Ishikawa (cell line): ENCODE measurements around the gene CHRNA4.
A peak's percentile ranks its signal among the peaks of the same experiment; 100 is the strongest.

Source experiments
- CEBPB ChIP-seq: IDR thresholded peaks from 2 replicates; pipeline ENCODE4 v1.6.1; 2012
- CREB1 ChIP-seq: IDR thresholded peaks from 2 replicates; pipeline ENCODE4 v1.6.1; 2012; ENCODE audit warnings: low read depth
- EGR1 ChIP-seq: IDR thresholded peaks from 2 replicates; pipeline ENCODE4 v1.6.1; 2012
- EP300 ChIP-seq: IDR thresholded peaks from 2 replicates; pipeline ENCODE4 v1.6.1; 2012; ENCODE audit warnings: borderline replicate concordance
- FOXM1 ChIP-seq: IDR thresholded peaks from 2 replicates; pipeline ENCODE4 v1.6.1; 2012; ENCODE audit warnings: low read depth, borderline replicate concordance
- NFIC ChIP-seq: IDR thresholded peaks from 2 replicates; pipeline ENCODE4 v1.6.1; 2012
- RAD21 ChIP-seq: IDR thresholded peaks from 2 replicates; pipeline ENCODE4 v1.6.1; 2012; ENCODE audit warnings: low read depth
- TAF1 ChIP-seq: IDR thresholded peaks from 2 replicates; pipeline ENCODE4 v1.6.1; 2012; ENCODE audit warnings: low read depth, mild to moderate bottlenecking
- TCF12 ChIP-seq: IDR thresholded peaks from 2 replicates; pipeline ENCODE4 v1.6.1; 2012; ENCODE audit warnings: low read depth
- TEAD4 ChIP-seq: IDR thresholded peaks from 2 replicates; pipeline ENCODE4 v1.6.1; 2012
- YY1 ChIP-seq: IDR thresholded peaks from 2 replicates; pipeline ENCODE4 v1.6.1; 2012; ENCODE audit warnings: low read depth
- ZBTB7A ChIP-seq: IDR thresholded peaks from 2 replicates; pipeline ENCODE4 v1.6.1; 2012; ENCODE audit warnings: low read depth
- TF ChIP-seq, protein P1 (sequence below): IDR thresholded peaks from 2 replicates; pipeline ENCODE4 v1.6.1; 2012; ENCODE audit warnings: low read depth, mild to moderate bottlenecking
- TF ChIP-seq, protein P2 (sequence below): IDR thresholded peaks from 2 replicates; pipeline ENCODE4 v1.6.1; 2012
- TF ChIP-seq, protein P3 (sequence below): IDR thresholded peaks from 2 replicates; pipeline ENCODE4 v1.6.1; 2012

The CHRNA4 gene

DNA sequence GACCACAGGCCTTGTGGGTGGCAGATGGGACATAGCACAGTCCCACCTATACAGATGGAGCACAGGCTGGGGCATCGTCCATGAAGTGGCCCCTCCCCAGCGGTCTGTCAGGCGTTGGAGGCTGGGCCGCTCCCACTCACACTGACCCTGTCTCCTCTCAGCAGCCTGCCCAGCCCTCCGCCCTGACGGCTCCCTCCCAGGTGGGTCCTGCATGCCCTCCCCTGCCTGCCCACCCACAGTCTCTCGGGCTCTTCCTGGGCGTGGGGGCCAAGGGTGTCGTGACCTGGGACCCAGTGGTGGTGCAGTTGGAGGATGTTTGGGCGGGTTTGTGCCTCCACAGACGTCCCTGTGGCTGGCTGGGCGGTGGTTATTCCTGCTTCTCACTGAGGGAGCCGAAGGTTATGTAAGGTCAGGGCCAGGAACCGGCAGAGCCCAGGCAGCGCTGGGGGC lies 45.9 kb downstream of the CHRNA4 start:
- TF ChIP-seq TAF1 (no peak), ZBTB7A (no peak), NFIC (no peak), YY1 (no peak), EP300 (no peak), FOXM1 (no peak), EGR1 (no peak), TCF12 (no peak), TEAD4 (no peak), CREB1 (no peak), RAD21 (no peak), CEBPB (no peak)
- TF ChIP-seq, protein P1, sequence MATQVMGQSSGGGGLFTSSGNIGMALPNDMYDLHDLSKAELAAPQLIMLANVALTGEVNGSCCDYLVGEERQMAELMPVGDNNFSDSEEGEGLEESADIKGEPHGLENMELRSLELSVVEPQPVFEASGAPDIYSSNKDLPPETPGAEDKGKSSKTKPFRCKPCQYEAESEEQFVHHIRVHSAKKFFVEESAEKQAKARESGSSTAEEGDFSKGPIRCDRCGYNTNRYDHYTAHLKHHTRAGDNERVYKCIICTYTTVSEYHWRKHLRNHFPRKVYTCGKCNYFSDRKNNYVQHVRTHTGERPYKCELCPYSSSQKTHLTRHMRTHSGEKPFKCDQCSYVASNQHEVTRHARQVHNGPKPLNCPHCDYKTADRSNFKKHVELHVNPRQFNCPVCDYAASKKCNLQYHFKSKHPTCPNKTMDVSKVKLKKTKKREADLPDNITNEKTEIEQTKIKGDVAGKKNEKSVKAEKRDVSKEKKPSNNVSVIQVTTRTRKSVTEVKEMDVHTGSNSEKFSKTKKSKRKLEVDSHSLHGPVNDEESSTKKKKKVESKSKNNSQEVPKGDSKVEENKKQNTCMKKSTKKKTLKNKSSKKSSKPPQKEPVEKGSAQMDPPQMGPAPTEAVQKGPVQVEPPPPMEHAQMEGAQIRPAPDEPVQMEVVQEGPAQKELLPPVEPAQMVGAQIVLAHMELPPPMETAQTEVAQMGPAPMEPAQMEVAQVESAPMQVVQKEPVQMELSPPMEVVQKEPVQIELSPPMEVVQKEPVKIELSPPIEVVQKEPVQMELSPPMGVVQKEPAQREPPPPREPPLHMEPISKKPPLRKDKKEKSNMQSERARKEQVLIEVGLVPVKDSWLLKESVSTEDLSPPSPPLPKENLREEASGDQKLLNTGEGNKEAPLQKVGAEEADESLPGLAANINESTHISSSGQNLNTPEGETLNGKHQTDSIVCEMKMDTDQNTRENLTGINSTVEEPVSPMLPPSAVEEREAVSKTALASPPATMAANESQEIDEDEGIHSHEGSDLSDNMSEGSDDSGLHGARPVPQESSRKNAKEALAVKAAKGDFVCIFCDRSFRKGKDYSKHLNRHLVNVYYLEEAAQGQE: no peak
- TF ChIP-seq, protein P2, sequence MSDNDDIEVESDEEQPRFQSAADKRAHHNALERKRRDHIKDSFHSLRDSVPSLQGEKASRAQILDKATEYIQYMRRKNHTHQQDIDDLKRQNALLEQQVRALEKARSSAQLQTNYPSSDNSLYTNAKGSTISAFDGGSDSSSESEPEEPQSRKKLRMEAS: no peak
- TF ChIP-seq, protein P3, sequence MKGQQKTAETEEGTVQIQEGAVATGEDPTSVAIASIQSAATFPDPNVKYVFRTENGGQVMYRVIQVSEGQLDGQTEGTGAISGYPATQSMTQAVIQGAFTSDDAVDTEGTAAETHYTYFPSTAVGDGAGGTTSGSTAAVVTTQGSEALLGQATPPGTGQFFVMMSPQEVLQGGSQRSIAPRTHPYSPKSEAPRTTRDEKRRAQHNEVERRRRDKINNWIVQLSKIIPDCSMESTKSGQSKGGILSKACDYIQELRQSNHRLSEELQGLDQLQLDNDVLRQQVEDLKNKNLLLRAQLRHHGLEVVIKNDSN: no peak

DNA sequence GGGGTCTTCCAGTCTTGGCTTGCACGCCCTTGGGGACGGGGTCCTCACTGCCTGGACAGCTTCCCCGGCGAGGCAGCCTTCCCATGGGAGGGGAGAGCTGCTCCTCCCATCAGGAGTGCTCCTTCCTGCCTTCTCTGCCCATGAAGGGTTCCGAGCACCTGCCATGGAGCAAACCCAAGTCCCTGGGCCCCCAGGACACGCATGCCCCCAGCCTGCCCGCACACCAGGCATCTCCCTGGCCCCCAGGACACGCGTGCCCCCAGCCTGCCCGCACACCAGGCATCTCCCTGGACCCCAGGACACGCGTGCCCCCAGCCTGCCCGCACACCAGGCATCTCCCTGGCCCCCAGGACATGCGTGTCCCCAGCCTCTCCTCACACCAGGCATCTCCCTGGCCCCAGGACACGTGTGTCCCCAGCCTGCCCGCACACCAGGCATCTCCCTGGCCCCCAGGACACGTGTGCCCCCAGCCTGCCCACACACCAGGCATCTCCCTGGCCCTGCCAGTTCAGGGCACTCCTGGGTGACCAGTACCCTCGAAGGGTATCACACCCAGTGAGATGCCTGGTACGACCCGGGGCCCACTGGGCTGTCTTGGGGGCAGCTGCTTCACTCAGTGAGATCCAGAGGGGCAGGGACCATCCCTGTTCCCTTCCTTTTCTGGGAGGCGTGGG lies 46.4 kb downstream of the CHRNA4 start:
- no peak for TF ChIP-seq NFIC
- no peak for TF ChIP-seq CREB1
- no peak for TF ChIP-seq TAF1
- no peak for TF ChIP-seq FOXM1
- TF ChIP-seq, protein P1: no peak
- no peak for TF ChIP-seq EP300
- TF ChIP-seq YY1: no peak
- TF ChIP-seq ZBTB7A: no peak
- no peak for TF ChIP-seq CEBPB
- TF ChIP-seq TCF12: no peak
- TF ChIP-seq, protein P3: no peak
- TF ChIP-seq, protein P2: no peak
- TF ChIP-seq EGR1: no peak

DNA sequence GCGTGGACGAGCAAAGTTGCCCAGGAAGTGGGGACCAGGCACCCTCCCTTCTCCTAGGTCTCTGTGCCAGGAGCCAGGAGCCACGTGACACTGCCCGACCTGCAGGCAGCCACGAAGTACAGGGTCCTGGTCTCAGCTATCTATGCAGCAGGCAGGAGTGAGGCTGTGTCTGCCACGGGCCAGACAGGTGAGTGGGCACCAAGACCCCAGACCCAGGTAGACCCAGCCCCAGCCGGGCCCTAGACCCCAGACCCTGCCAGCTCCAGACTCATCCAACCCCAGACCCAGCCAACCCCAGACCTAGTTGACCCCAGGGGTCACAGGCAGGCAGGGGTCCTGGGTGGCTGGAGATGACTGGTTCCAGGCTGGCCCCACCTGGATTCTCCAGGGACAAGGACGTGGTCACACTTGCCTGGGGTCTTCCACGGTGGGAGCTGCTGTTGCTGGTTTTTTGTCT lies 47.1 kb downstream of the CHRNA4 start:
- TF ChIP-seq, protein P3: peak; percentile 80
- no peak for TF ChIP-seq FOXM1

DNA sequence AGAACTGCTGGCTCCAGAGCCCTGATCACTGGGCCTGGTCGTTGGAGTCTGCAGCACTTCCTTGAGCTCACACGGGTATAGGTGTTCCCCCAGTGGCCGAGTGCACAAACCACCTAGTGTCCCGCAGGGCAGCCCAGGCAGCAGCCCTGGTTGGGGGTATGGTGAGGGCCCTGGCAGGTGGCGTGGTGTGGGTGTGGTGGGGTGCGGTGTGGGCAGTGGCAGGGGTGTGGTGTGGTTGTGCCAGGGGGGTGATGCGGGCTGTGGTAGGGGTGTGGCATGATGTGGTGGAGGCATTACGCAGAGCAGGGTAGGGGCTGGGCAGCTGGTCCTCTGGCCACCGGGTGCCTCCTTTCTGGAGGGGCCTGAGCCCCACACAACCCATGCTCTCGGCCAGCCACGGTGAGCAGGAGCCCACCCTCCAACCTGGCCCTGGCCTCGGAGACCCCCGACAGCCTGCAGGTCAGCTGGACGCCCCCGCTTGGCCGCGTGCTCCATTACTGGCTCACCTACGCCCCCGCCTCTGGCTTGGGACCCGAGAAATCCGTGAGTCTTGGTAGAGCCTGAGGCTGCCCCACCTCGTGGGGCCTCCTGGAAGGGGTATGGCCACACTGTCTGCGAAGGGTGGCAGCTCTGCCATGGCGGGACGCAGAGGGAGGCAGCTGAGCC lies 47.7 kb downstream of the CHRNA4 start:
- TF ChIP-seq, protein P3: no peak
- no peak for TF ChIP-seq TCF12
- no peak for TF ChIP-seq YY1
- no peak for TF ChIP-seq NFIC
- no peak for TF ChIP-seq CREB1
- TF ChIP-seq TEAD4: no peak
- no peak for TF ChIP-seq FOXM1
- no peak for TF ChIP-seq RAD21
- TF ChIP-seq, protein P1: no peak
- TF ChIP-seq CEBPB: no peak
- TF ChIP-seq TAF1: no peak
- no peak for TF ChIP-seq EP300
- TF ChIP-seq EGR1: no peak
- TF ChIP-seq, protein P2: no peak
- no peak for TF ChIP-seq ZBTB7A
